Endothelial cell of umbilical vein (primary cell): Measurements from ENCODE around the gene GJD2. TPM values are rescaled to one million over a fixed set of nuclear protein-coding genes. Genes with fewer than 3 reads are reported as not detected.

Source experiments
- BruUV-seq: library from RNA; stranded (reverse); fragments of 400-500 nt; replicated peaks from 2 replicates; lab custom pipeline; 2021; lab: Mats Ljungman, UMichigan
- CTCF ChIA-PET: fragments of 300-600, 350-600 bp; sonication (Branson Sonifier 250); formaldehyde crosslinking; loops from one replicate; lab custom pipeline; 2021; ENCODE audit warnings: antibody characterized with exemption, inconsistent platforms; lab: Charles Lee
- POLR2A ChIA-PET: fragments of 300-600, 350-600 bp; sonication (Branson Sonifier 250); formaldehyde crosslinking; loops from one replicate; lab custom pipeline; 2021; ENCODE audit warnings: antibody characterized with exemption, inconsistent platforms; lab: Charles Lee
- DNase-seq: peaks from one replicate; pipeline ENCODE4 v3.0.0-alpha.2; 2011; ENCODE audit warnings: low read depth, low spot score
- FAIRE-seq: peaks from 2 replicates; lab custom pipeline; 2011; peaks lifted over from hg19 to GRCh38; lab: Jason Lieb, UNC
- H2AFZ ChIP-seq: 2 replicates; pipeline ENCODE4 v1.6.0; 2012; ENCODE audit warnings: low read depth, low read length, control low read depth, inconsistent platforms
- H3K27ac ChIP-seq: 2 replicates; pipeline ENCODE4 v1.5.1; 2011; ENCODE audit warnings: low read depth, mild to moderate bottlenecking, control low read depth, low read length, moderate library complexity; ENCODE audit not compliant: insufficient read depth
- H3K27me3 ChIP-seq, 2 experiments: 2 replicates each; pipeline versions ENCODE4 v1.6.0 to v1.6.1; 2011; ENCODE audit warnings: low read length in 2 of 2, mixed read lengths in 1 of 2; ENCODE audit not compliant: control insufficient read depth in 2 of 2, insufficient read depth in 2 of 2
- H3K36me3 ChIP-seq, 2 experiments: 2 replicates in 1 of 2; 3 replicates in 1 of 2; pipeline ENCODE4 v1.5.1; 2011; ENCODE audit warnings: low read length in 2 of 2, mild to moderate bottlenecking in 1 of 2, moderate library complexity in 1 of 2; ENCODE audit not compliant: control insufficient read depth in 2 of 2, insufficient read depth in 2 of 2; ENCODE audit errors: extremely low read depth in 1 of 2
- H3K4me1 ChIP-seq: 3 replicates; pipeline ENCODE4 v1.5.1; 2011; ENCODE audit warnings: mild to moderate bottlenecking, low read length; ENCODE audit not compliant: control insufficient read depth, insufficient read depth; ENCODE audit errors: extremely low read depth
- H3K4me2 ChIP-seq: 2 replicates; pipeline ENCODE4 v1.6.1; 2011; ENCODE audit warnings: low read length, control low read depth, mixed read lengths; ENCODE audit not compliant: insufficient read depth
- H3K4me3 ChIP-seq, 3 experiments: fragments of 200-600 bp in 1 of 3; sonication (generic), shearing (Covaris generic) in 1 of 3; replicated peaks in 1 of 3; 2 replicates each; pipeline ENCODE4 v1.5.1; 2011 to 2016; ENCODE audit warnings: control low read depth in 3 of 3, low read length in 3 of 3, mild to moderate bottlenecking in 2 of 3, inconsistent platforms in 1 of 3, low read depth in 1 of 3, moderate library complexity in 1 of 3; ENCODE audit not compliant: insufficient read depth in 1 of 3
- H3K79me2 ChIP-seq: 2 replicates; pipeline ENCODE4 v1.6.0; 2012; ENCODE audit warnings: low read length, inconsistent platforms; ENCODE audit not compliant: control insufficient read depth, insufficient read depth
- H3K9ac ChIP-seq: replicated peaks from 2 replicates; pipeline ENCODE3; 2011; ENCODE audit warnings: low read length, control low read depth; ENCODE audit not compliant: insufficient read depth; ENCODE audit errors: extremely low read depth
- H3K9me1 ChIP-seq: replicated peaks from 3 replicates; pipeline ENCODE4 v1.6.0; 2011; ENCODE audit warnings: mild to moderate bottlenecking, low read length; ENCODE audit not compliant: control insufficient read depth, insufficient read depth; ENCODE audit errors: extremely low read depth
- H3K9me3 ChIP-seq: replicated peaks from 2 replicates; pipeline ENCODE4 v1.5.1; 2012; ENCODE audit warnings: low read length, inconsistent platforms; ENCODE audit not compliant: control insufficient read depth, insufficient read depth
- H4K20me1 ChIP-seq: replicated peaks from 2 replicates; pipeline ENCODE3; 2011; ENCODE audit warnings: mild to moderate bottlenecking, low read length; ENCODE audit not compliant: control insufficient read depth, insufficient read depth; ENCODE audit errors: extremely low read depth
- FOS ChIP-seq: IDR thresholded peaks from 2 replicates; pipeline ENCODE4 v1.6.1; 2011; ENCODE audit warnings: mild to moderate bottlenecking, low read length, moderate library complexity, borderline replicate concordance; ENCODE audit not compliant: insufficient read depth
- JUN ChIP-seq: IDR thresholded peaks from 2 replicates; pipeline ENCODE4 v1.6.1; 2011; ENCODE audit warnings: borderline replicate concordance, low read depth; ENCODE audit not compliant: insufficient read length, insufficient read depth
- MYC ChIP-seq: IDR thresholded peaks from one replicate; pipeline ENCODE4 v1.6.1; 2011; ENCODE audit warnings: mild to moderate bottlenecking, low read depth, low read length
- POLR2AphosphoS5 ChIP-seq: IDR thresholded peaks from 2 replicates; pipeline ENCODE4 v1.6.1; 2012; ENCODE audit warnings: low read depth, mild to moderate bottlenecking, control low read depth, low read length, moderate library complexity; ENCODE audit not compliant: insufficient read depth
- dilution Hi-C: fragments of 300-500 bp; cut with MboI; formaldehyde crosslinking; loops from one replicate; pipeline ENCODE4 v1.15.0; 2019; ENCODE audit warnings: low sequenced_read_pairs; ENCODE audit not compliant: extremely low pct_ligation_motif_present
- intact Hi-C: fragments of 100-400 bp; cut with micrococcal nuclease; formaldehyde crosslinking; loops from one replicate; pipeline ENCODE4 v1.10.0; 2022
- polyA plus RNA-seq, 4 experiments: library from polyadenylated mRNA; depleted of rRNA in 3 of 4; stranded (reverse) in 3 of 4; unstranded in 1 of 4; fragments of >200 nt; gene quantifications; 2 replicates each; pipeline versions ENCODE4 v1.2.1 to v1.2.3, GENCODE V29; 2011 to 2012; ENCODE audit warnings: missing spikeins in 1 of 4
- total RNA-seq: library from RNA; stranded (reverse); gene quantifications from 2 replicates; pipeline ENCODE4 v1.2.3, GENCODE V29; 2021

GJD2 gene
- total and polyA plus RNA-seq, 2 donors (not counting 3 experiments of a cell fraction or from before 2014, with no cell fraction given) = not detected

DNA sequence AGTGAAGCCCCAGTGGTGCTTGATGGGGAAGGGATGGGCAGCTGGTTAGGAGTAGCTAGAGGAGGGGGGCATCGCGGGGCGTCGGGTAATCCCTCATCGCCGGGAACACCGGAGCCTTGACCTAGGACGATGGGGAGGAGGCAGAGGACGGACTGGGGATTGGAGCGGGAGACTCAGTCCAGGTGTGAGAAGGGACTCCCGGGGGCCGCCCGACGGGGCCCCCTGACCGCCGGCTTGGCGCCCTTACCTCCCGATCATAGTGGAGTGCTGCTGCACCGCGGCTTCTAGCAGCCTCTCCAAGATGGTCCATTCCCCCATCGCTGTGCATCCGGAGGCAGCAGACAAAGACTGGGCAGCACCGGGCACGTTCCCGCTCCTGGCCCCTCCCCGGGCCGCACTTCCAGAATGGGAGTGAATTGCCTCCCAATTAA, 612 bp downstream of the GJD2 start:
- Histone ChIP-seq H3K4me1 (no peaks in the 10 kb centered on the region), H3K9me3 (no peaks in the 10 kb centered on the region), H3K4me2 (no peak overlapping the region), H3K9ac (no peak overlapping the region), H3K27me3 (peaks cover 30 to 61% of the 10 kb centered on the region in 2 experiments), H2AFZ (no peak overlapping the region), H3K4me3 (no peak overlapping the region), H3K27ac (no peak overlapping the region), H3K9me1 (no peaks in the 10 kb centered on the region), H3K36me3 (no peaks in the 10 kb centered on the region), H4K20me1 (no peaks in the 10 kb centered on the region), H3K79me2 (no peaks in the 10 kb centered on the region)
- BruUV-seq = no TSS peak
- FAIRE-seq = no peak
- ChIA-PET POLR2A (no interaction called here), CTCF (interaction anchor here (1.4 kb wide), 1 partner anchor 11 kb away, joined by 3 read pairs; no protein-coding TSS in a partner anchor)
- DNase-seq = no peak
- no peak for TF ChIP-seq JUN
- no peak for TF ChIP-seq POLR2AphosphoS5
- intact Hi-C loops (no loop called here), dilution Hi-C loops (no loop called here)

DNA sequence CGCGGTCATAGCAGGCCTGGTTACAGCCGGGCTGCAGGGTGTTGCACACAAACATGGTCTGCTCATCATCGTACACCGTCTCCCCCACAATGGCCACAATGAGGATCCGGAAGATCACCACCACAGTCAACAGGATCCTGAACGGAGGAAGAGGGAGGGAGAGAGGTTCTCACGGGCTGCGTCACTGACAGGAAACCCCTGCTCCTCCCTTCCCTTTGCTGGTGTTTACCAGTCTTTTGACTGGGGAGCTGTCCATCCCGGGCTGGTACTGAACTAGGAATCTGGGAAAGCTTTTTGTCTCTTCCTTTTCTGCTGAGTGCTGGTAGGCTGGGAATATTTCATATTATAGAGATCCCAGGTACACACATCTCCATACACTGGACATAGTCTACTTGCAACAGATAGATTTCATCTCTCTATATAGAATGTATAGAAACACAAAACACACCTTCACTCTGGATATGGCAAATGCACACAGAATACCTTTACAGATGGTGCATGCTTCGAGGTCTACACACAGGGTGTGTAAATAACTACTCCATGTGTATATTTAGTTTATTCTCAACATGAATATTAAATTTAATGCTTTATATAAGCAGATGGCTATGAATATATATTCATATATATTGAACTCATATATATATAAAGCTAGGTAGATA, 1.4 kb downstream of the GJD2 start:
- no peak overlapping the region for H3K4me2 ChIP-seq
- dilution Hi-C loops = no loop called here
- no peak overlapping the region for H3K4me3 ChIP-seq
- H3K9me1 ChIP-seq = no peaks in the 10 kb centered on the region
- H3K27me3 ChIP-seq = peaks cover 28 to 56% of the 10 kb centered on the region in 2 experiments
- no peaks in the 10 kb centered on the region for H4K20me1 ChIP-seq
- no TSS peak for BruUV-seq
- TF ChIP-seq FOS = peak; percentile 5
- TF ChIP-seq MYC = no peak
- FAIRE-seq (peak; percentile 21), DNase-seq (peak; percentile 49)
- H3K27ac ChIP-seq = no peak overlapping the region
- no peaks in the 10 kb centered on the region for H3K79me2 ChIP-seq
- no peak overlapping the region for H3K9ac ChIP-seq
- H2AFZ ChIP-seq = no peak overlapping the region
- no peaks in the 10 kb centered on the region for H3K9me3 ChIP-seq
- H3K4me1 ChIP-seq = no peaks in the 10 kb centered on the region
- POLR2A ChIA-PET = no interaction called here
- intact Hi-C loops = no loop called here
- CTCF ChIA-PET = interaction anchor here (0.6 to 1.4 kb wide), 3 partner anchors 10 to 132 kb away, joined by 3 to 5 read pairs (median 3); no protein-coding TSS in a partner anchor
- no peaks in the 10 kb centered on the region for H3K36me3 ChIP-seq
